GM12891 (cell line): Measurements from ENCODE around the gene U2AF1.
"Not testable (repeated sequence)": the region's sequence is repeated elsewhere in the genome, so short reads cannot be mapped to it uniquely, and the experiment has no call there.

Source experiments
- POLR2A ChIP-seq: IDR thresholded peaks from 2 replicates; pipeline ENCODE4 v1.6.1; 2011; ENCODE audit warnings: low read depth, low read length, control low read depth
- TAF1 ChIP-seq: IDR thresholded peaks from 2 replicates; pipeline ENCODE4 v1.6.1; 2011; ENCODE audit warnings: low read depth, low read length, control low read depth

- not testable (repeated sequence) for TF ChIP-seq TAF1, POLR2A
Observed at GRCh38 chr21:43064265-43064917, 43.0 kb downstream of the U2AF1 start.
